HL-60 (cell line): Measurements from ENCODE around the gene P2RY6.

Experiments
- DNase-seq, 2 experiments: peaks; one replicate each; pipeline ENCODE4 v3.0.0-alpha.2; 2010 to 2020; ENCODE audit warnings: low read depth in 1 of 2, low spot score in 1 of 2
- H3K27ac ChIP-seq: fragments of 250-450 bp; sonication (Bioruptor Pico); replicated peaks from 2 replicates; pipeline ENCODE4 v1.5.1; 2020; ENCODE audit warnings: mild to moderate bottlenecking, moderate library complexity
- H3K27me3 ChIP-seq: fragments of 250-450 bp; sonication (Bioruptor Pico); 2 replicates; pipeline ENCODE4 v1.5.1; 2021; ENCODE audit warnings: mild to moderate bottlenecking, moderate library complexity; ENCODE audit not compliant: insufficient read depth, poor library complexity, severe bottlenecking
- H3K4me3 ChIP-seq: replicated peaks from 2 replicates; pipeline ENCODE4 v1.5.1; 2011; ENCODE audit warnings: mild to moderate bottlenecking, control low read depth, low read length; ENCODE audit not compliant: insufficient read depth
- GABPA ChIP-seq: IDR thresholded peaks from 2 replicates; pipeline ENCODE4 v1.6.1; 2012; ENCODE audit warnings: low read depth
- POLR2AphosphoS5 ChIP-seq: IDR thresholded peaks from 2 replicates; pipeline ENCODE4 v1.6.1; 2012; ENCODE audit warnings: low read depth
- REST ChIP-seq: IDR thresholded peaks from 2 replicates; pipeline ENCODE4 v1.6.1; 2012; ENCODE audit warnings: low read depth; ENCODE audit not compliant: insufficient replicate concordance
- SPI1 ChIP-seq: IDR thresholded peaks from 2 replicates; pipeline ENCODE4 v1.6.1; 2012; ENCODE audit warnings: low read depth, mild to moderate bottlenecking, borderline replicate concordance
- TF ChIP-seq, protein P1 (sequence below): IDR thresholded peaks from one replicate; pipeline ENCODE4 v1.5.1; 2011; ENCODE audit warnings: low read length, control low read depth, inconsistent platforms; ENCODE audit not compliant: insufficient read depth

P2RY6 gene

DNA sequence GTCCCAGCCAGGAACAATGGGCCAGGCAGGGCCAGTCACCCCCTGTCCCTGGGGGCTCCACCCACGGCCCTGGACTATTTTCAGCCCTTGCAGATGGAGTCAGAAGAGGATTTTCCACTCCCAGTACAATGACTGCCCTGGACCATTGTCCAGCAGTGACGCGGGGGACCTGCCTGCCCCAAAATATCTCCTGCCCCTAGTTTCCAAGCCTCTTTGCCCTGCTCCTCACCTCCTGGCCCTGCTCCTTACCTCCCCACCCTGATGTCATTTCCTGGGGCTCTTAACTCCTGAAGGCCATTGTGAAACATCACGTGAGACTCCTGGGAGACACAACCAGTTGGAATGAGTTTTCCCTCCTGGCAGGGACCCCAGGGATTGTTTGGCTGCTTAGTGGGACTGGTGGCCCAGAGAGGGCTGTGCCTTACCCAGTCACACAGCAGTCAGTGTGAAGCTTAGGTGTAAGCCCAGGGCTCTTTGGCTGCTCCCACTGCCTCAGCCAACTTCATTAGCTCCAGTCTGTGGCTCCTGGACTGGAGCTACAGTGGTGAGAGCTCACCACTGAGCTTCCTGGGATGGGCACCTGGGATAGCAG is 31.9 kb upstream of the P2RY6 start:
- peak in 1 of 2 experiments; percentile 29 for DNase-seq
- Histone ChIP-seq H3K27me3 (no peaks in the 10 kb centered on the region), H3K4me3 (no peak overlapping the region), H3K27ac (no peak overlapping the region)
- TF ChIP-seq GABPA (no peak), POLR2AphosphoS5 (peak; percentile 58)

DNA sequence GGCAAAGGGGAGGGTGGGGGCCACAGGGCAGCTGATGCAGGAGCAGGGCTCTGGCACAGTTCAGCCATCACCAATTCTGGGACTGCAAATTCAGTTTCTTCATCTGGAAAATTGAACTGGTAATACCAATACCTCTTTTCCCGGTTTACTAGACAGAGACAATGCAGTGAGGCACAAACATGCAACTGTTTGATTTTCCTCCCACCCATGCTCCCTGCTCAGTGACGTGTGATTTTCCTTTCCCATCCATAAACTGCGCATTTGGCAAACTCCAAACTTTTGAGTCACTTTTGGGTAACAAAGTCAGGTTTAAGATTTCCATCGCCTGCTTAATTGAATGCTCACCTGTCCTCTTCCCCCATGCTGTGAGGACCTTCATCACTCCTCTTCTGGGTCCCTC is 30.8 kb upstream of the P2RY6 start:
- no peak for DNase-seq
- H3K27me3 ChIP-seq = no peaks in the 10 kb centered on the region
- H3K4me3 ChIP-seq = no peak overlapping the region
- no peak overlapping the region for H3K27ac ChIP-seq
- TF ChIP-seq, protein P1, sequence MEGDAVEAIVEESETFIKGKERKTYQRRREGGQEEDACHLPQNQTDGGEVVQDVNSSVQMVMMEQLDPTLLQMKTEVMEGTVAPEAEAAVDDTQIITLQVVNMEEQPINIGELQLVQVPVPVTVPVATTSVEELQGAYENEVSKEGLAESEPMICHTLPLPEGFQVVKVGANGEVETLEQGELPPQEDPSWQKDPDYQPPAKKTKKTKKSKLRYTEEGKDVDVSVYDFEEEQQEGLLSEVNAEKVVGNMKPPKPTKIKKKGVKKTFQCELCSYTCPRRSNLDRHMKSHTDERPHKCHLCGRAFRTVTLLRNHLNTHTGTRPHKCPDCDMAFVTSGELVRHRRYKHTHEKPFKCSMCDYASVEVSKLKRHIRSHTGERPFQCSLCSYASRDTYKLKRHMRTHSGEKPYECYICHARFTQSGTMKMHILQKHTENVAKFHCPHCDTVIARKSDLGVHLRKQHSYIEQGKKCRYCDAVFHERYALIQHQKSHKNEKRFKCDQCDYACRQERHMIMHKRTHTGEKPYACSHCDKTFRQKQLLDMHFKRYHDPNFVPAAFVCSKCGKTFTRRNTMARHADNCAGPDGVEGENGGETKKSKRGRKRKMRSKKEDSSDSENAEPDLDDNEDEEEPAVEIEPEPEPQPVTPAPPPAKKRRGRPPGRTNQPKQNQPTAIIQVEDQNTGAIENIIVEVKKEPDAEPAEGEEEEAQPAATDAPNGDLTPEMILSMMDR = no peak
- TF ChIP-seq SPI1 = no peak
- TF ChIP-seq GABPA = no peak

DNA sequence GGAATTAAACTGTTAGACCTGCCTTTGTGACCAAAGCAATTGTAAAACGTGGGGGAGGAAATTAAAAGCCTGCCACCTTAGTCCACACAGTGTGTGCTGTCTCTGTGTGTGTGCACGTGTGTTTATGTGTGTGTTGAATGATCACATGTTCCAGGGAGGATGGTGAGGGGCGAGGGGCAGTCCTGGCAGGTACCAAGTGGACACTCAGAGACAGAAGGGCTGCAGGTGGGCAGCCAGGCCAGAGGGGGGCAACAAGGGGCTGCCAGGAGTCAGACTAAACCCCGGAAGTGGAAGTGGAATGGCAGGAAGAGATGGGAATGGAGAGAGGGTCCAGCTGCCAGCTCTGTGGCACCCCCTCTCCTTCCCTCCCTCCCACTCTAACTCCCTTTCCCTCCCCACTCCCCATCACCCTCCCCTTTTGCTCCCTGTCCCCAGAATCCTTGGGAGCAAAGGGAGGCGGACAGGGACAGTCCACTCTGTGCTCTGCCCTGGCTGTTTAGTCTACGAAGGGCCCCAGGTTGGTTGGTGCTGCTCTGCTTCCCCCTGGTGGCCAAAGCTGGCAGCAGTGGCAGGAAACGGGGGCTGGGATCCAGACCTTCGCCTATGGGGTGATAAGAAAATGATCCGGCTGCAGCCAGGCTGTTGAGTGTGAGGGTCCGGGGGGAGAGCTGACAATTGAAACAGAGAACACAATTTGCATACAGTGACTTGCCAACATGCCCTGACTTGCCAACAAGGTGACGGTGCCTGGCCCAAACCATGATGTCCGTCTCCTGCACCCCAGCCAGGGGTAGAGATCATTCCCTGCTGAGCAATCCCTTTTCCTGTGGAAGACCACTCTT is 29.7 kb upstream of the P2RY6 start:
- no peak overlapping the region for H3K4me3 ChIP-seq

GRCh38 chr11:73243093-73243485 is 29.0 kb upstream of the P2RY6 start:
- no peaks in the 10 kb centered on the region for H3K27me3 ChIP-seq
- TF ChIP-seq GABPA = no peak
- no peak for TF ChIP-seq REST
- no peak; the same call in 1 of the 2 replicates for TF ChIP-seq POLR2AphosphoS5
- no peak for TF ChIP-seq SPI1
- TF ChIP-seq, protein P1 = no peak
- DNase-seq = no peak
- H3K27ac ChIP-seq = no peak overlapping the region
- no peak overlapping the region for H3K4me3 ChIP-seq

More for the DNA sequence above, 29.7 kb upstream of the P2RY6 start:
- peak; percentile 32 to 70 for DNase-seq
- TF ChIP-seq, protein P1 = peak; percentile 88
- TF ChIP-seq POLR2AphosphoS5 (peak; percentile 52; the same call in 1 of the 2 replicates), REST (no peak), GABPA (no peak), SPI1 (no peak)
- Histone ChIP-seq H3K27ac (no peak overlapping the region), H3K27me3 (no peaks in the 10 kb centered on the region)
